HEK293 (cell line): Measurements from ENCODE around the gene NHSL2.

Source experiments
- CTCF ChIA-PET: fragments of 350-600 bp; formaldehyde crosslinking; extraction: SDS; loops from one replicate; lab custom pipeline; 2021; ENCODE audit warnings: antibody characterized with exemption; lab: Yijun Ruan, JAX
- POLR2A ChIA-PET: fragments of 300-600 bp; formaldehyde crosslinking; extraction: SDS; loops from one replicate; lab custom pipeline; 2020; ENCODE audit warnings: antibody characterized with exemption, inconsistent platforms; lab: Yijun Ruan, JAX
- H3K27ac ChIP-seq: fragments of 200-500 bp; sonication (Bioruptor generic); 2 replicates; pipeline ENCODE4 v1.5.1; 2014; ENCODE audit warnings: low read depth, low read length, control low read depth, inconsistent platforms; ENCODE audit errors: extremely low read depth
- H3K36me3 ChIP-seq, 2 experiments: fragments of 200-500 bp in 1 of 2; sonication (Bioruptor generic) in 1 of 2; 1 replicate in 1 of 2; 2 replicates in 1 of 2; pipeline ENCODE4 v1.5.1; 2014 to 2017; ENCODE audit warnings: inconsistent platforms in 2 of 2, low read length in 2 of 2; ENCODE audit not compliant: control insufficient read depth in 2 of 2, insufficient read depth in 1 of 2
- H3K4me1 ChIP-seq: fragments of 200-500 bp; sonication (Bioruptor generic); 2 replicates; pipeline ENCODE4 v1.5.1; 2014; ENCODE audit warnings: mild to moderate bottlenecking, low read length, inconsistent platforms; ENCODE audit not compliant: control insufficient read depth, insufficient read depth
- H3K4me3 ChIP-seq: 2 replicates; pipeline ENCODE4 v1.5.1; 2011; ENCODE audit warnings: low read depth, mild to moderate bottlenecking, control low read depth, low read length, moderate library complexity
- H3K9me3 ChIP-seq: fragments of 200-500 bp; sonication (Bioruptor generic); 2 replicates; pipeline ENCODE4 v1.5.1; 2014; ENCODE audit warnings: low read depth, low read length, inconsistent platforms; ENCODE audit not compliant: control insufficient read depth, insufficient read depth
- KLF16 ChIP-seq: fragments of 450-650 bp; formaldehyde crosslinking; IDR thresholded peaks from 2 replicates; pipeline ENCODE4 v1.5.1; 2017; ENCODE audit warnings: missing biosample characterization, missing genetic modification characterization
- KLF8 ChIP-seq: fragments of 450-650 bp; formaldehyde crosslinking; IDR thresholded peaks from 2 replicates; pipeline ENCODE4 v1.5.1; 2016; ENCODE audit warnings: missing biosample characterization, missing genetic modification characterization
- KLF9 ChIP-seq: fragments of 450-650 bp; formaldehyde crosslinking; IDR thresholded peaks from 2 replicates; pipeline ENCODE4 v1.5.1; 2016; ENCODE audit warnings: missing biosample characterization, missing genetic modification characterization, low read depth
- MEIS1 ChIP-seq: sonication (generic); formaldehyde crosslinking; IDR thresholded peaks from 2 replicates; pipeline ENCODE4 v1.8.1; 2022; ENCODE audit warnings: missing genetic modification reagents, mild to moderate bottlenecking, borderline replicate concordance
- PBX3 ChIP-seq: sonication (generic); formaldehyde crosslinking; IDR thresholded peaks from 2 replicates; pipeline ENCODE4 v1.8.1; 2022; ENCODE audit warnings: mild to moderate bottlenecking, moderate library complexity, missing genetic modification reagents
- YY1 ChIP-seq: fragments of 450-650 bp; formaldehyde crosslinking; IDR thresholded peaks from 2 replicates; pipeline ENCODE4 v1.5.1; 2018; ENCODE audit warnings: missing biosample characterization, missing genetic modification characterization
- ZBTB21 ChIP-seq: fragments of 450-650 bp; formaldehyde crosslinking; IDR thresholded peaks from 2 replicates; pipeline ENCODE4 v1.5.1; 2017; ENCODE audit warnings: missing biosample characterization, missing genetic modification characterization
- ZBTB48 ChIP-seq: fragments of 450-650 bp; formaldehyde crosslinking; IDR thresholded peaks from 2 replicates; pipeline ENCODE4 v1.5.1; 2016; ENCODE audit warnings: missing biosample characterization, missing genetic modification characterization
- ZBTB7A ChIP-seq: fragments of 450-650 bp; formaldehyde crosslinking; IDR thresholded peaks from 2 replicates; pipeline ENCODE4 v1.5.1; 2016; ENCODE audit warnings: low read depth, missing biosample characterization, missing genetic modification characterization
- ZBTB8A ChIP-seq: fragments of 450-650 bp; formaldehyde crosslinking; IDR thresholded peaks from 2 replicates; pipeline ENCODE4 v1.5.1; 2016; ENCODE audit warnings: missing biosample characterization, missing genetic modification characterization
- ZEB2 ChIP-seq: fragments of 450-650 bp; formaldehyde crosslinking; IDR thresholded peaks from 2 replicates; pipeline ENCODE4 v1.5.1; 2016; ENCODE audit warnings: missing biosample characterization, missing genetic modification characterization
- ZFHX2 ChIP-seq: fragments of 450-650 bp; formaldehyde crosslinking; conservative IDR thresholded peaks from 2 replicates; pipeline ENCODE4 v1.5.1; 2016; ENCODE audit warnings: missing biosample characterization, missing genetic modification characterization
- ZNF138 ChIP-seq: fragments of 450-650 bp; formaldehyde crosslinking; IDR thresholded peaks from 2 replicates; pipeline ENCODE4 v1.5.1; 2016; ENCODE audit warnings: missing biosample characterization, missing genetic modification characterization, borderline replicate concordance
- ZNF24 ChIP-seq: fragments of 450-650 bp; formaldehyde crosslinking; IDR thresholded peaks from 2 replicates; pipeline ENCODE4 v1.5.1; 2016; ENCODE audit warnings: missing biosample characterization, missing genetic modification characterization
- ZNF341 ChIP-seq: fragments of 450-650 bp; formaldehyde crosslinking; IDR thresholded peaks from 2 replicates; pipeline ENCODE4; 2016; ENCODE audit warnings: low read depth, missing biosample characterization, missing genetic modification characterization
- ZNF513 ChIP-seq: fragments of 450-650 bp; IDR thresholded peaks from 2 replicates; pipeline ENCODE4 v1.5.1; 2018; ENCODE audit warnings: missing biosample characterization, missing genetic modification characterization
- ZNF514 ChIP-seq: fragments of 450-650 bp; formaldehyde crosslinking; IDR thresholded peaks from 2 replicates; pipeline ENCODE4 v1.5.1; 2016; ENCODE audit warnings: missing biosample characterization, missing genetic modification characterization
- ZNF530 ChIP-seq: fragments of 450-650 bp; formaldehyde crosslinking; IDR thresholded peaks from 2 replicates; pipeline ENCODE4 v1.5.1; 2016; ENCODE audit warnings: low read depth, missing biosample characterization, missing genetic modification characterization
- ZNF610 ChIP-seq: fragments of 450-650 bp; formaldehyde crosslinking; IDR thresholded peaks from 2 replicates; pipeline ENCODE4 v1.5.1; 2016; ENCODE audit warnings: missing biosample characterization, missing genetic modification characterization, borderline replicate concordance
- ZNF626 ChIP-seq: fragments of 450-650 bp; sonication (Bioruptor Pico); formaldehyde crosslinking; IDR thresholded peaks from 2 replicates; pipeline ENCODE4 v1.5.1; 2018; ENCODE audit warnings: missing biosample characterization, missing genetic modification characterization, inconsistent platforms
- TF ChIP-seq, protein P1 (sequence below): fragments of 450-650 bp; formaldehyde crosslinking; IDR thresholded peaks from 2 replicates; pipeline ENCODE4 v1.5.1; 2016; ENCODE audit warnings: missing biosample characterization, missing genetic modification characterization, borderline replicate concordance
- TF ChIP-seq, protein P2 (sequence below): fragments of 450-650 bp; formaldehyde crosslinking; conservative IDR thresholded peaks from 2 replicates; pipeline ENCODE4 v1.5.1; 2016; ENCODE audit warnings: low read depth, missing biosample characterization, missing genetic modification characterization

NHSL2 gene

DNA sequence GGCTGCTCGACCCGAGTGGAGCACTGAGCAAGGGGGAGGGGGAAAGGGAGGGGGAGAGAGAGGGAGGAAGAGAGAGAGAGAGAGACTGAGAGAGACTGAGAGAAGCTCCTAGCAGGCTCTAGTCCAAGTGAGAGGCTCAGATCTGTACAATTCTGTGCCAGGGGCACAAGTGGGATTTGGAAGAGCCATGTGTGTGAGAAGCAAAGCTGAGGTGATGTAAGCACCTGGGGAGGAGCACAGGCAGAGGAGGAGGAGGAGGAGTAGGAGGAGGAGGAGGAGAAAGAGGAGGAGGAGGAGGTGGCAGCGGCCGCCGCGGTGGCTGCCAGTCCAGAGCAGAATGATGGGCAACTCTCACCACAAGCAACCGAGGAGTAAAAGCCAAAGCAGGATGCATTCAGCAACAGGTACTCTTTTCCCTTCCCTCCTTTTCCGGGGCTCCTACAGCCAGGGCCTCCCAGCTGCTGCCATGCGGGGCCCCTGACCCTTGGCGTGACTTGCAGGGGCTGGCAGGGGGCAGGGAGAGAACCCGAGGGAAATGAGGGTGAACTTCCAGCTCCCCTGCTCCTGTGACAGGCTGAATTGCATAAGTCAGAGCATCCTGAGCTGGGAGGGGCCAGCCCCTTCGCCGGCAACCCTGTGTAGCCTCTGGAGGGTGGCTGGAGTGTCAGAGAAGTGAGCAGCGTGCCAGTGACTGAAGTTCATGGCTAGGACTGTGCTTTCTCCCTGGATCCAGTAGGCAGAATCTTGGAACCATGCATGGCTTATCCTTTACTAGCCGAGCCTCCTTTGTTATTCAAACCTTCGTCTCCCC lies 158.9 kb downstream of the NHSL2 start (continued):
- peak; percentile 89 for TF ChIP-seq ZFHX2
- TF ChIP-seq ZNF626 = no peak
- peak; percentile 41 for TF ChIP-seq ZNF513 (tag by site-specific recombination)

DNA sequence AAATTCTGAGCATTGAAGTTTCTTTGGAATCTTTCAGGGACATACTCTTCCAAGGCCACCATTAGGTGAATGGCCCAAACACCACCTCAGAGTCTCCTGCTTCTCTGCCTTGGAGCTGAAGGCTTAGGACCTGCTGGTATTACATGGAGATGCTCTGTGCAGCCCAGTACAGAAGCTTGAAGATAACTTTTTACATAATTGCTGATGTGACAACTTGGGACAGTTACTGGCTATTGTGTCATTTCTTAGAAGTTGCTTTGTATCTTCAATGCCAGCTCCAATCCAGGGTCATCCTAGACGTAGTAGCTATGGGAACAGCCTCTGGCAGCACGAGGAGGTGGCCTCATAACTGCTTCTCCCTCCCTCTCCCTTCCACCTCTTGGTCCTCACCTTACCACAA lies 160.6 kb downstream of the NHSL2 start:
- POLR2A ChIA-PET = no interaction called here
- no peaks in the 10 kb centered on the region for H3K9me3 ChIP-seq
- TF ChIP-seq ZNF626 (no peak), PBX3 (CRISPR knock-in tag) (no peak), ZNF514 (no peak), ZBTB21 (tag by site-specific recombination) (no peak), ZEB2 (tag by site-specific recombination) (no peak), ZBTB7A (tag by site-specific recombination) (no peak), KLF9 (tag by site-specific recombination) (no peak), ZBTB8A (tag by site-specific recombination) (no peak), ZNF610 (tag by site-specific recombination) (no peak), KLF8 (tag by site-specific recombination) (no peak), KLF16 (no peak), YY1 (tag by site-specific recombination) (no peak), MEIS1 (no peak), ZNF341 (no peak), ZBTB48 (no peak), ZNF530 (no peak), ZNF24 (tag by site-specific recombination) (no peak), ZNF138 (tag by site-specific recombination) (no peak)
- TF ChIP-seq, protein P1, sequence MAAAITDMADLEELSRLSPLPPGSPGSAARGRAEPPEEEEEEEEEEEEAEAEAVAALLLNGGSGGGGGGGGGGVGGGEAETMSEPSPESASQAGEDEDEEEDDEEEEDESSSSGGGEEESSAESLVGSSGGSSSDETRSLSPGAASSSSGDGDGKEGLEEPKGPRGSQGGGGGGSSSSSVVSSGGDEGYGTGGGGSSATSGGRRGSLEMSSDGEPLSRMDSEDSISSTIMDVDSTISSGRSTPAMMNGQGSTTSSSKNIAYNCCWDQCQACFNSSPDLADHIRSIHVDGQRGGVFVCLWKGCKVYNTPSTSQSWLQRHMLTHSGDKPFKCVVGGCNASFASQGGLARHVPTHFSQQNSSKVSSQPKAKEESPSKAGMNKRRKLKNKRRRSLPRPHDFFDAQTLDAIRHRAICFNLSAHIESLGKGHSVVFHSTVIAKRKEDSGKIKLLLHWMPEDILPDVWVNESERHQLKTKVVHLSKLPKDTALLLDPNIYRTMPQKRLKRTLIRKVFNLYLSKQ (tag by site-specific recombination) = no peak
- TF ChIP-seq, protein P2, sequence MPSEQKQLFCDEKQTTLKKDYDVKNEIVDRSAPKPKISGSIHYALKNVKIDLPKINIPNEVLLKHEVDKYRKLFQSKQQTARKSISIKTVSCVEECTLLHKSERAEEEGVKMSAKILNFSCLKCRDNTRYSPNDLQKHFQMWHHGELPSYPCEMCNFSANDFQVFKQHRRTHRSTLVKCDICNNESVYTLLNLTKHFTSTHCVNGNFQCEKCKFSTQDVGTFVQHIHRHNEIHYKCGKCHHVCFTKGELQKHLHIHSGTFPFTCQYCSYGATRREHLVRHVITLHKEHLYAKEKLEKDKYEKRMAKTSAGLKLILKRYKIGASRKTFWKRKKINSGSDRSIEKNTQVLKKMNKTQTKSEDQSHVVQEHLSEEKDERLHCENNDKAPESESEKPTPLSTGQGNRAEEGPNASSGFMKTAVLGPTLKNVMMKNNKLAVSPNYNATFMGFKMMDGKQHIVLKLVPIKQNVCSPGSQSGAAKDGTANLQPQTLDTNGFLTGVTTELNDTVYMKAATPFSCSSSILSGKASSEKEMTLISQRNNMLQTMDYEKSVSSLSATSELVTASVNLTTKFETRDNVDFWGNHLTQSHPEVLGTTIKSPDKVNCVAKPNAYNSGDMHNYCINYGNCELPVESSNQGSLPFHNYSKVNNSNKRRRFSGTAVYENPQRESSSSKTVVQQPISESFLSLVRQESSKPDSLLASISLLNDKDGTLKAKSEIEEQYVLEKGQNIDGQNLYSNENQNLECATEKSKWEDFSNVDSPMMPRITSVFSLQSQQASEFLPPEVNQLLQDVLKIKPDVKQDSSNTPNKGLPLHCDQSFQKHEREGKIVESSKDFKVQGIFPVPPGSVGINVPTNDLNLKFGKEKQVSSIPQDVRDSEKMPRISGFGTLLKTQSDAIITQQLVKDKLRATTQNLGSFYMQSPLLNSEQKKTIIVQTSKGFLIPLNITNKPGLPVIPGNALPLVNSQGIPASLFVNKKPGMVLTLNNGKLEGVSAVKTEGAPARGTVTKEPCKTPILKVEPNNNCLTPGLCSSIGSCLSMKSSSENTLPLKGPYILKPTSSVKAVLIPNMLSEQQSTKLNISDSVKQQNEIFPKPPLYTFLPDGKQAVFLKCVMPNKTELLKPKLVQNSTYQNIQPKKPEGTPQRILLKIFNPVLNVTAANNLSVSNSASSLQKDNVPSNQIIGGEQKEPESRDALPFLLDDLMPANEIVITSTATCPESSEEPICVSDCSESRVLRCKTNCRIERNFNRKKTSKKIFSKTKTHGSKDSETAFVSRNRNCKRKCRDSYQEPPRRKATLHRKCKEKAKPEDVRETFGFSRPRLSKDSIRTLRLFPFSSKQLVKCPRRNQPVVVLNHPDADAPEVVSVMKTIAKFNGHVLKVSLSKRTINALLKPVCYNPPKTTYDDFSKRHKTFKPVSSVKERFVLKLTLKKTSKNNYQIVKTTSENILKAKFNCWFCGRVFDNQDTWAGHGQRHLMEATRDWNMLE = no peak

More for the DNA sequence above, 160.6 kb downstream of the NHSL2 start:
- CTCF ChIA-PET = interaction anchor here (0.7 to 1.2 kb wide), 2 partner anchors 32 to 49 kb away, joined by 5 read pairs; no protein-coding TSS in a partner anchor
- H3K36me3 ChIP-seq = no peaks in the 10 kb centered on the region
- peaks cover 3% of the 10 kb centered on the region; the same call in 1 of the 2 replicates for H3K4me1 ChIP-seq
- H3K27ac ChIP-seq = no peak overlapping the region
- no peak overlapping the region for H3K4me3 ChIP-seq
